Stimulated activated CD4-positive, alpha-beta T cell treated with anti-CD3 and anti-CD28 coated beads, Interleukin-1b, Interleukin-23, amount 100 ng/mL, for 24 hours (primary cell): Measurements from ENCODE around the gene HUWE1.

Experiments
- DNase-seq, 4 experiments: peaks; one replicate each; pipeline ENCODE4 v3.0.0-alpha.2; 2020; ENCODE audit warnings: low read depth in 4 of 4, low spot score in 1 of 4

Gene HUWE1

DNA sequence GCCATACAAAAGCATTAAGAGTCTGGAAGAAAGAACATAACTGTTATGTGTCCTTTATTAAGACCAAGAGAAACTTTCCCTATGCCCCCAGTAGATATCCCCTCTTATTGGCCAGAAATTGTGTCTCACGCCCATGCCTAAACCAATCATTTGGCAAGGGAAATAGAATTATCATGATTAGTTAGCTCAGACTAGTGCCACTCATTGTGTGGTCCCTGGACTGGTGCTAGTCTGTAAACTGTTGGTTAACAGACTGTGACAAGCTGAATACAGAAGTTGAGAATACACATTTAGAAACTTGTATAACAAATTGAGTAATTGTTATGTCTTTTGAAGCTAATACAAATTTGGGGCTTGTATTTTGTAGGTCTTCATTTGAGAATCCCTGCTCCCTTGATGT lies 8.1 kb upstream of the HUWE1 start:
- DNase-seq: no peak

DNA sequence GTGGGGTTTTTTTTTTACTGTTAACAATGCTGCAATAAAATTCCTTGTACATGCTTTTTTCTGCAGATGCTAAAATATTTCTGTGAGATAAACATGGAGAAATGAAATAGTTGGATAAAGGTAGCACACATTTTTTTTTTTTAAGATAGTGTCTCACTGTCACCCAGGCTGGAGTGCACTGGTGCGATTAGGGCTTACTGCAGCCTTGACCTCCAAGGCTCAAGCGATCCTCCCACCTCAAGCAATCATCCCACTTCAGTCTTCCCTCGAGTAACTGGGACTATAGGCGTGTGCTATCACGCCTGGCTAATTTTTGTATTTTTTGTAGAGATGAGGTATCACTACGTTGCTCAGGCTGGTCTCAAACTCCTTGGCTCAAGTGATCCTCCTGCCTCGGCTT lies 1.8 kb upstream of the HUWE1 start:
- DNase-seq: no peak

DNA sequence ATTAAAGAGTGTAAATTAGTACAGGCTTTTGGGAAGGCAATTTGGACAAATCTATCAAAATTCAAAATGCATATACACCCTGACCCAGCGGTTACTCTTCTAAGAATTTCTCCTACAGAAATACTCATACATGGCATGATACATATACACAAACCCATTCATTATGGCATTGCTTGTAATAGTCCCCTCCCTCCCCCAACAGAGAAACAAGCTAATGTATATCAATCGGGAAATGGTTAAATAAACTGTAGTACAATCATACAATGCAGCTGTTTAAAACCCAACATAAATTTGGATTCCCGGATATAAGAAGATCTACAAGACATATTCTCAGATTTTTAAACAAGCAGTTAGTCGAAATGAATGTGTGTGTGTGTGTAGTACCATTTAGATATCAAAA lies 808 bp downstream of the HUWE1 start:
- DNase-seq: no peak

DNA sequence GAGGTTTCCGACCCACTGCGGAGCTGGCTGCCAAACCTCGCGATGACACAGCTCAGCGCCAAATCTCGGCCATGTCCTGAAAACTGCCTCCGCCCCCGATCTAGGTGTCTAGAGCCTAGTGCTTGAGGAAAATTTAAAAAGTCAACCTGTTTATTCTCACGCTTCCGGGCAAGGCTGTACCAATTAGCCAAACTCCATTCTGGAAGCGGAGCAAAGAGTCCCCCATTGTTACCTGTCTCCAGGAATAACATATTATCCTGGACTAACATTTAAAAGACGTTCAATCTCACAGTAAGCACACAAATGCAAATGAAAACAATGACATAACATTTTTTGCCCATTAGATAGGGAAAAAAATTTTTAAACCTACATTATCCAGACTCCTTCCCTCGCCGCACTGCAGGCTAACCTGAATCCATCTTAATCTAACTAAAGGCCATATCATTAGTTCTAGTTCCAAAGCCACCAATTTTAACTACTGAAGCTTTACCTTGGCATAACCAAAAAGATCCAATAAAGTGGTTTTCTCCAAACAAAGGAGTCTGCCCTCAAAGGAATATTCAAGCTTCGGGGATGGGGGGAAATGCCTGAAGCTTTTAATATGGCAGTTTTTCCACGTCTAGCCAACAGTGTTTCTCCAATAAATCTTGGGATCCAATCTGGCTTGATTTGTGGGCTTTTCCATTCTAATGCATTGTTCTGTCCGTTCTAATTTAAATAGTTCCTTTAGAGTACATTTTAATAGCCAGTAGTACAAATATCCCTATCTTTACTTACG lies 1.9 kb downstream of the HUWE1 start:
- DNase-seq: peak in 3 of 4 experiments; percentile 57 to 81 (median 76)

DNA sequence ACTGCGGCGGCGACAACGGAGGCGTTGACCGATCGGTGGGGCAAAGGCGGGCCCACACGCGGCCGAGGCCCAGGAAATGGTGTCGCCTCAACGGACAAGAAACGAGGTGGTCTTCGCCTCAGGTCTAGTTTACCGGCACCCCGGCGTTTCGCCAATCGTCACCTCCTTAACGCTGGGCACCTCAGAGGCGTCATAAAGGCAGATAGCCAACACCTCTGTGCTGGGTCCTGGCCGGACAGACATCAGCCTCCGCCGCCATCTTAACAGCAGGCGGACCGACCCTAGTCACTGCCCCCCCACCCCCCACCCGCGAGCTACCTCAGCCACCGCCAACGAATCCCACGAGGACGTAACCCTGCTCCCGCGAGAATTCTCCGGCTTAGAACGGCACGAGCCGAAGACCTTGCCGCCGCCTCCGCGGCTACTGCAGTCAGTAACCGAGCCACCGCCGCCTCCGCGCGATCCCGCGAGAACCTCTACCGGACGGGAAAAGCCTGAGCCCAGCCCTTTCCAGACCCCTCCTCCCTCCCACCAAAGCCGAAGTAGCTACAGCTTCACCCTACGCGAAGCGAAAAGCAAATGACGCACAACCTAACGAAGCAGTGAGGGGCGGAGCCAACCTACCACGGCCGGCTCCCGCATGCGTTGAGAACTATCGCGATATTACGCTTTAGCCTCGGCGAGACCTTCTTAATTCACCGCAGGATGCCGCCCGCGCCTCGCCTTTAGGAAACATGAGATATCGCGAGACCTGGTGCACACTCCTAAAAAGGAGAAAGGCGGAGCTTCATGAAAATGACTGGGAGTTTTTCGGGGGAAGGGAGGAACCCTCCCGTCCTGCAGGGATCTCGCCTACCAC lies 2.7 kb downstream of the HUWE1 start:
- peak; percentile 60 to 83 (median 72) for DNase-seq

DNA sequence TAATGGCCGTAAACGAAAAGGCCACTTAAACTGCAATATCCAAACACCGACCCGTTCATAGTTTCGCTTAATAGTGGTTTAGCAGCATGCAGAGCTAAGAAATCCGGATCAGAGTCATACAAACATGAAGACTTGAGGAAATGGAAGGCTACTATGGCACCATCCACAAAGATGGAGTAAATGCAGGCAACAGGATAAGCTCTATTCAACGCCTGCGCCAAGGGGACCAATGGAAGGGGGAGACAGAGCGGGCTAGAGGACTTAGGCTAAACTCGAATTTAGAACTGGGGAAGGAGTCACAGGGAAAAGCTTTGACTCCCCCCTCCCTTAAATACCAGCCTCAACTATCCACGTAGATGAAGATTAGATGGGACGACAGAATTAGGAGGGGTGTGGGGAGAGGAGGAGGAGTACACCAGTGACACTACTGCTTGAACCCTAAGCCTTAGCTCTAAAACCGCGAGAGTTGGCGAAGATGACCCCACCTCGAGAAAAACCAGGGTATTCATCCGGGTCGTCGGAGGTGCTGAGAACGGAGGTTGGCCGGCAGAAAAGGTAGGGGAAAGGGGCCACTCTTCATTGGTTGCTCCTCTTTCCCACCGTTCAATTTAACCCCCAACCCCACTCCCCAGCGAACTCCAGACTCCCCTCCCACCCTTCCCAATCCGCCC lies 3.5 kb downstream of the HUWE1 start:
- no peak for DNase-seq

DNA sequence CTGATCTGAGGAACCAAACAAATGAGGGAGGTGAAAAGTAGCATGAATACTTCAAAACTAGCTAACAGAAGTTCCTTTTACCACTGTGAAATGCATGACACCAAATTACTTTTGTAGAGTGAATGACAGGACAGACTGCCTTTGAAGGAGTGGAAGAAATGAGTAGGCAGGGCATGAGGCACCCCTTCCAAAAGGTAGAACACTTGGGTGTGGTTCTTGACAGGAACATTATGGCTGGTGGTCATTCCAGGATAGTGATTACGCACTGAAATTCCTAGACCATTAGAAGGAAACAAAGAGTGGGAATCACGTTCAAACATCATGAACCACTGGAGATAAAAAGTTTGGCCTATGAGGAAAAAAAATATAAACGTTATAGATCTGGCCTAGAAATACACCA lies 4.9 kb downstream of the HUWE1 start:
- no peak for DNase-seq

DNA sequence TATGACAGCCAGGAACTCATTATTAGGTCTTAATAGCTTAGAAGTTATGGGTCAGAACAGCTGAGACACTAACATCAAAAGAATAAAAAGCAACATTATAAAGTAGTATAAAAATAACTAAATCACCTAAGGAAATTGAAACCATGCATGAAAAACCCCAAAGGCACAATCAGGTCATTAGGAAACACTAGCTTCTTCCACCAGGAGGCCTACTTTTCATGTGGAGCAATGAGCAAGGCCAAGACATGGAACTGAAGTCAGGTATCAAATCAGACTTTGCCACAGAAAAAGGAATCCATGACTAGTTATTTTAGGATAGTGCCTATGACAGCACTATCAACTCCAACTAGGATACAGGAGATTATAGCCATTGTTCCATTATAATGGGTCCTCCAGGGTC lies 7.9 kb downstream of the HUWE1 start:
- no peak for DNase-seq

DNA sequence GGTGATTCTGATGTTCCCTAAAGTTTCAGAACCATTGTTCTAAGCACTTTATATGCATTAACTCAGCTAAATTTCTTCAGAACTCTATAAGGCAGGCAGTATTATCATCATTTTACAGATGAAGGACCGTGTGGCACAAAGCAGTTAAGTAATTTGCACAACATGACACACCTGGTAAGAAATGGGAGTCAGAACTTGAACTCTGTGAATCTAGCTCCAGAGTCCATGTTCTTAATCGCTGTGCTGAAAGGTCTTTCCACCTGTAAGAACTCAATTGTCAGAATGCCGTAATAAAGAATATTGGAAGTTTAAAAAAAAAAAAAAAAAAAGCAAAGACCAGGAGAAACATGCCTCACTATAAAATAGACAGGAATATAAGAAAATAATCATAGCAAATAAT lies 9.2 kb downstream of the HUWE1 start:
- DNase-seq: no peak

DNA sequence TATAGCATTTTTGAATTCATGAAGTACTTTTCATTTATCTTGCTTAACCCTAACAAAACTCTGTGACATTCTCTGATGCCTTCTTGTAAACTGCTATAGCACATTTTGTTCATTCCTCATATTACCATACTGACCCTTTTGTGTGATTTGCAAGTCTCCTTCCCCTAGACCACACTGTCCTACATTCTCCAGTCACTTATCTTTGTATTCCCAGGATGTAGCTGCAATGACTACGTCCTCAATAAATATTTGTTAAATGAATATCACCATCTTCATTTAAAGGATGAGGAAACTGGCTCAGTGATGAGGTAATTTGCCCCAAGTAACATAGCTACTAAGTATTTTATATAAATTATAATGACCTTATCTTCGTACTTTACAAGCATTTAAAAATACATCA lies 11.9 kb downstream of the HUWE1 start:
- no peak for DNase-seq

DNA sequence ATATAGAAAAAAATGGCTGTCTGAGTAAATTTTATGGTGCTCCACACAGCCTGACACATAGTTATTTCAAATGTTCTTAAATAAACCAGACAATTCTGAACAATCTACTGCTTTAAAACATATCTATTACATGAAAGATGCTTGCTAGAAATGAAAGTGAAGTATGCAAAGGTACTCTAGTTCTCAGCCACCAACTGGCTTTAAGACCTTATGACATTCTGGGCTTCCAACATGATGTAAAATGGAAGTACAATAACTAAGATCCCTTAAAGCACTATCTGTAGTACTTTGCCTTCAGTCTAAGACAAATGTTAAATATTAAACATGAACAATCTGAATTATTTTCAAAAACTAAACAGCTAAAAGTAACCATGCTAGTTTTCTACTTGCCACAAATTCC lies 17.3 kb downstream of the HUWE1 start:
- DNase-seq: no peak

DNA sequence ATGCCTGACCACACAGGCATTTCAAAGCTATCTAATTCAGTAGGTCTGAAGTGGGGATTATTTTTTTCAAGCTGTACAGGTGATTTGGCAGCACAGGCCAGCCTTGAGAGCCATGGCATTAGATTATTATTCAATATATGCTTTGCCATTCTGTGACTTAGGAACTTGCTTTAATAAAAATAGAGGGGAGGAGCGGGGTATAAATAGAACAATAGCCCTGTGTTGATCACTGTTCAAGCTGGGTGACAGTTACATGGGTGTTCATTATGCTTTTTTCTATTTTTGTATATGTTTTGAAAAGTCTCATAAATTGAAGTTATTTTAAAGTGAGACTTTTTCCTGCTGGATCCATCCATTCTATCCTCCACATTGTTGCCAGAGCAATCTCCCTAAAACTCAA lies 20.3 kb downstream of the HUWE1 start:
- no peak for DNase-seq

DNA sequence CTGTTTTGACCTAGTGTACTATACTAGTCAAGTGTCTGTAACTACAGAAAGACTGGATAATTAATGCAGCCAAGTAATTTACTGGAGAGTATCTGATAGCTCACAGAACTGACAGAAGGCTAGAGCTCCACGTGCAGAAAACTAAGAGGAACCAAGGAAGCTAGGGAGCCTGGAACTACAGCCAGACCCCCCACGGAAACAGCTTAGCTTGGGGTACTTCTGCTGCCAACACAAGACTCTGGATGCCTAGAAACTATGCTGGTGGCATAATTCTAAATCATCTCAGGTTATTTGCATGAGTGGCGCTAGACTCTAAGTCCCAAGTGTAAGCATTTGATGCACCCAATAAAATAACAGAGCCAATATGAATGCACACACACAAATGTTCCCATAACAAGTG lies 26.5 kb downstream of the HUWE1 start:
- DNase-seq: no peak

DNA sequence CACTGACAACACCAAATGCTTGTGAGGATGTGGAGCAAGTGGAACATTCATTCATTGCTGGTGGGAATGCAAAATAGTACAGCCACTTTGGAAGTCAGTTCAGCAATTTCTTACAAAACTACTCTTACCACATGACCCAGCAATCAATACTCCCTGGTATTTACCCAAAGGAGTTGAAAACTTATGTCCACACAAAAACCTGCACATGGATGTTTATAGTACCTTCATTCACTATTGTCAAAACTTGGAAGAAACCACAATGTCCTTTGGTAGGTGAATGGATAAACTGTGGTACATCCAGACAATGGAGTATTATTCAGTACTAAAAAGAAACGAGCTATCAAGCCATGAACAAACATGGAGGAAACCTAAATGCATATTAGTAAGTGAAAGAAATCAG lies 27.5 kb downstream of the HUWE1 start:
- DNase-seq: no peak

DNA sequence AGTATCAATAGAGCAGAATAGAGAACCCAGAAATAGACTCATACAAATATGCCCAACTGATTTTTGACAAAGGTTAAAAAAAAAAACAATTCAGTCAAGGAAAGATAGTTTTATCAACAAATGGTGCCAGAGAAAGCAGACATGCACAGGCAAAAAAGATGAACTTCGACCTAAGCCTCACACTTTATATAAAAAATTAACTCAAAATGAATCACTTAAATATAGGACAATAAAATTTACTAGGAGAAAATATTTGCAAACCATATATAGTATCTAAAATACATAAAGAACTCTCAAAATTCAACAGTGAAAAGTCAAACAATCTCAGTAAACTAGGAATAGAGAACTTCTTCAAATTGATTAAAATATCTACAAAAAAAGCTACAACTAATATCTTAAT lies 29.7 kb downstream of the HUWE1 start:
- DNase-seq: no peak

DNA sequence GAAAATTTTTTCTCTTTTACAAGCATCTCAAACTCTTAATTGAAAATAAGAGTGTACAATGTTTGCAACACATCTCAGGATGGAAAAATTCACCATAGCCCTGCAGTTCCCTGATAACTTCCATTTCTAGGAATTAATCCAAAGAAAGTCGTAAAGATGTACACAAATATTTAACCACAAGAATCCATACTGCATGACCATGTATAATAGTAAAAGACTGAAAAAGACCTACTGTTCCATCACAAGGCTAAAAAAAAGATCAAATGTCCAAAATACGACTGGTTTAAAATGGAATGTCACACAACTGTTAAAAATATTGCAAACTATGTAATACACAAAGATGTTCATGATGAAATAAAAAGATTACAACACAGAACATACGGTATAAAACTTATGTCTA lies 32.1 kb downstream of the HUWE1 start:
- DNase-seq: no peak

DNA sequence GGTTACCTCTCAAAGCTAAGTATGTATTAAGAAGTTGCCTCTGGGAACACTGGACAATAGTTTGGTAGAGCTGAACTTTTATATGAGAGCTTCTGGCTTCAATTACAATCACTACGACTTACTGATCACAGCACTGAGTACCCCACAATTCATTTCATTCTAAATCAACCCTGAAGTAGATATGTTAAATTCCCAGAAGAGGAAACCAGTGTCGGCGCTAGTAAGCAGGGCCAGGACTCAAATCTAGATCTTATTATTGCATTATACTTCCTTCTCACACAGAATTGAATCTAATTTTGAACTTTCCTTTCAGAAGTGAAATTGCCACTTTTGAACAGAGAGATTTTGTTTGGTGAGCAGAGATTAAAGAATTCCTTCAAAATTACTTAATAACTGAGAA lies 41.8 kb downstream of the HUWE1 start:
- no peak for DNase-seq

DNA sequence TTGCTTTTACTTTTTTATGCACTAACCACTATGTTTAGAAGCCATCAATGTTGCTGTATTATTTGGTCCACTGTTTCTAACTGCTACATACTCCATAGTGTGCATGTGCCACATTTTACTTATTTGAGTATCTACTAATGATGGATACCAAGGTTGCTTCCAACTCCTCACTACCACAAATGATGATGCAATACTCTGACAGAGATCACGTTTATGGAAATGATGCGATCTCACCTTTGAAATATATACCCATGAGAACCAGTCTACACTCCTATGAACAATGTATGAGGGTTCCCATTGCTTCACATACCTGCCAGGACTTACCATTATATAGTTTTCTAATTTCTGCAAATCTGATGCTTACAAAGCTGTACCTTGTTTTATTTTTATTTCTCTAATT lies 44.2 kb downstream of the HUWE1 start:
- no peak for DNase-seq

DNA sequence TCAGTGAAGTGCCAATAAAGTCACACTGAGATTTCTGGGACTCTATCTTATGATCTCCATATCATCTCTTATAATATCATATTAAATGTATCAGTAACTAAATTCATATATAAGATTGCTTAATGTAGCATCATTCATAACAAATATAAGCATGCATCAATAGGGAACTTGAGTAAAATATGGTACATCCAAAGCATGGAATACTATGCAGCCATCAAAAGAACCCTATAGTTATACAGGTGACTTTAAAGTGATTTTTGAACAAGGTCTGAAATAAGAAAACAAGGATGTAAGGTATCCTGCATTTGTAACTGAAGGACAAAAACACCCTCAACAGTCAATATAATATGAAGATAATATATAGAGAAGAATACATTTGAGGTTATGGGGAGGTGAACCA lies 47.3 kb downstream of the HUWE1 start:
- no peak for DNase-seq

DNA sequence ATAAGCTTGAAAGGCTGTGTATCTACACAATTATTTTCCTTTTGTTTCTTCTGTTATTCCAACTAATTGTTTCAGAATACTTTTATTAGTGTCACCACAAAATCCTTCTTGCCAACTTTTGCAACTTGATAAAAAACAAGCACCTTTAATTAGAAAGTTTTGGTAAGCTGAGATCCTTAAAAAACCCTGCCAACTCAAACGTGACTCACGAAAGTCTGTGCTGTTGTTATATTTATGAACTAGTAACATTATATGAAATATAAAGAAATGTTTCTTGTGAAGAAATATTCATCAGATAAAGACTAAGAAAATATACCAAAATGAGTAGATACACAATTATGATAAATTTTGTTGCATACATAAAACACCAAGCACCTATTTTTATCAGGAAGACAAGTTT lies 49.0 kb downstream of the HUWE1 start:
- DNase-seq: no peak

DNA sequence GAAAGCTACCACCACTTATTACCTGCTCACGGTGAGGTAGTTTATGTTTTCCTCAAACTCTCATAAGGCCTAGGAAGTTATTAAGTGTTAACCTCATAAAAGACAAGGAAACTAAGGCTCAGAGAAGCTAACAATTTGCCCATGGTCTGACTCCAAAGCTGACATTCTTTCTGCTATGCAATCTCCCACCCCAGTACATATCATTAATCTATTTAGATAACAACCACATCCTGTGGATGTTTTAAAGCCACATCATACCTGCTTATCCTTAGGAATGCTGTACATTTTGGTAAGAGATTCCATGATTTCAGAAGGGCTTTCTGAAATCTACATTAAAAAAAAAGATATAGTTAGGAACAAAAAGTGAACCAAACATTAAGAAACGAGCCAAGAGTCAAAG lies 55.4 kb downstream of the HUWE1 start:
- no peak for DNase-seq

DNA sequence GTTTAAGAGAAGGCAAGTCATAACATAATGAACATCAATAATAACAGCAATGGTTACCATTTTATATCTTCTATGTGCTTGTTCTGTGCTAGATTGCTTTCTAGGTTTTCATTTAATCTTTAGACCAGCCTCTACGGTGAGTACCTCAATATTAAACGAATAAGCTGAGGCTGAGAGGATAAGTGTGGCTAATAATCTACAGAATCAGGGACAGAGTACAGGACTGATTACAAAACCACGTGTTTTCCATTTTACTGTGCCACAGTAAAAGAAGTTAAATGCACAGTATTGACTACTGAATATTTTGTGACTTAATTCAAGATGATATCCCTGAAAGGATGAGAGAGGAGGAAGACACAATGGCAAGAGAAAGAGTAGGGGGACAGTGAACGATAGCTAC lies 56.3 kb downstream of the HUWE1 start:
- DNase-seq: no peak
